Activated B cell treated with CpG ODN at 0.5 μM for 24 hours (primary cell): ENCODE results near the gene OTOP2. TPM values are rescaled to one million over a fixed set of nuclear protein-coding genes. Genes with fewer than 3 reads are reported as not detected.

ENCODE experiments used
- ATAC-seq: fragments of 200-7000 bp; cut with Tn5 transposase; one replicate; pipeline ENCODE4 v1.10.0; 2021; ENCODE audit warnings: low read depth, mild to moderate bottlenecking, moderate library complexity
- CTCF ChIA-PET: fragments of 350-600 bp; sonication (Branson Sonifier 250); formaldehyde crosslinking; loops from one replicate; lab custom pipeline; 2021; ENCODE audit warnings: antibody characterized with exemption; lab: Charles Lee
- POLR2A ChIA-PET: fragments of 350-600 bp; sonication (Branson Sonifier 250); formaldehyde crosslinking; loops from one replicate; lab custom pipeline; 2021; ENCODE audit warnings: antibody characterized with exemption; lab: Charles Lee
- DNase-seq: peaks from one replicate; pipeline ENCODE4 v3.0.0; 2022
- H3K27ac Mint-ChIP-seq: one replicate; pipeline ENCODE4 v1.8.0; 2020; ENCODE audit warnings: mixed read lengths
- H3K27me3 Mint-ChIP-seq: one replicate; pipeline ENCODE4 v1.8.0; 2021; ENCODE audit warnings: mixed read lengths
- H3K36me3 Mint-ChIP-seq: one replicate; pipeline ENCODE4 v1.8.0; 2021; ENCODE audit warnings: low read depth, mixed read lengths
- H3K4me1 Mint-ChIP-seq: one replicate; pipeline ENCODE4 v1.8.0; 2021; ENCODE audit warnings: mixed read lengths
- H3K4me3 Mint-ChIP-seq: one replicate; pipeline ENCODE4 v1.8.0; 2020; ENCODE audit warnings: mild to moderate bottlenecking, mixed read lengths
- H3K9me3 Mint-ChIP-seq: one replicate; pipeline ENCODE4 v1.8.0; 2020; ENCODE audit warnings: mixed read lengths
- CTCF ChIP-seq: fragments of 200-600 bp; IDR thresholded peaks from one replicate; pipeline ENCODE4 v1.8.0; 2022; ENCODE audit warnings: antibody characterized with exemption, mild to moderate bottlenecking
- intact Hi-C: fragments of 100-400 bp; cut with micrococcal nuclease; formaldehyde crosslinking; loops from one replicate; pipeline ENCODE4 v1.15.1; 2024
- total RNA-seq: library from RNA; stranded (reverse); gene quantifications from 2 replicates; pipeline ENCODE4 v1.2.3, GENCODE V29; 2022

The OTOP2 gene
- total RNA-seq, 1 donor from 2014 or later = not detected

GRCh38 chr17:74882517-74883240 is 41.4 kb upstream of the OTOP2 start:
- no peak overlapping the region for H3K27ac Mint-ChIP-seq
- ATAC-seq (no peak), DNase-seq (no peak)
- H3K9me3 Mint-ChIP-seq = no peaks in the 10 kb centered on the region
- H3K36me3 Mint-ChIP-seq = no peaks in the 10 kb centered on the region
- peaks cover 29% of the 10 kb centered on the region for H3K27me3 Mint-ChIP-seq
- no peak for TF ChIP-seq CTCF
- no peak overlapping the region for H3K4me3 Mint-ChIP-seq
- POLR2A ChIA-PET = no interaction called here
- CTCF ChIA-PET = no interaction called here
- intact Hi-C loops = no loop called here
- no peaks in the 10 kb centered on the region for H3K4me1 Mint-ChIP-seq

- DNase-seq (no peak), ATAC-seq (no peak)
- no peaks in the 10 kb centered on the region for H3K9me3 Mint-ChIP-seq
- no peaks in the 10 kb centered on the region for H3K36me3 Mint-ChIP-seq
- TF ChIP-seq CTCF = no peak
- H3K4me1 Mint-ChIP-seq = no peaks in the 10 kb centered on the region
- no peak overlapping the region for H3K27ac Mint-ChIP-seq
- POLR2A ChIA-PET = no interaction called here
- CTCF ChIA-PET = no interaction called here
- H3K27me3 Mint-ChIP-seq = peaks cover 29% of the 10 kb centered on the region
- intact Hi-C loops = no loop called here
- H3K4me3 Mint-ChIP-seq = no peak overlapping the region
Measured at GRCh38 chr17:74883241-74883745, 40.8 kb upstream of the OTOP2 start.

GRCh38 chr17:74888469-74888868 is 35.6 kb upstream of the OTOP2 start:
- no peaks in the 10 kb centered on the region for H3K4me1 Mint-ChIP-seq
- peaks cover 33% of the 10 kb centered on the region for H3K27me3 Mint-ChIP-seq
- no peak for ATAC-seq
- no peaks in the 10 kb centered on the region for H3K36me3 Mint-ChIP-seq
- no peak for DNase-seq
- POLR2A ChIA-PET = no interaction called here
- CTCF ChIA-PET = no interaction called here
- intact Hi-C loops = no loop called here
- H3K9me3 Mint-ChIP-seq = no peaks in the 10 kb centered on the region
- no peak for TF ChIP-seq CTCF
- no peak overlapping the region for H3K4me3 Mint-ChIP-seq
- no peak overlapping the region for H3K27ac Mint-ChIP-seq

- ChIA-PET CTCF (no interaction called here), POLR2A (no interaction called here)
- H3K36me3 Mint-ChIP-seq = no peaks in the 10 kb centered on the region
- peaks cover 29% of the 10 kb centered on the region for H3K27me3 Mint-ChIP-seq
- H3K27ac Mint-ChIP-seq = no peak overlapping the region
- intact Hi-C loops = no loop called here
- H3K4me1 Mint-ChIP-seq = peaks cover 4% of the 10 kb centered on the region
- DNase-seq = no peak
- no peak overlapping the region for H3K4me3 Mint-ChIP-seq
- no peaks in the 10 kb centered on the region for H3K9me3 Mint-ChIP-seq
- TF ChIP-seq CTCF = no peak
- no peak for ATAC-seq
Measured at GRCh38 chr17:74890554-74890953, 33.5 kb upstream of the OTOP2 start.

- no peak for DNase-seq
- ChIA-PET CTCF (no interaction called here), POLR2A (no interaction called here)
- H3K27ac Mint-ChIP-seq = no peak overlapping the region
- no peak for ATAC-seq
- H3K9me3 Mint-ChIP-seq = no peaks in the 10 kb centered on the region
- peaks cover 4% of the 10 kb centered on the region for H3K4me1 Mint-ChIP-seq
- intact Hi-C loops = no loop called here
- H3K4me3 Mint-ChIP-seq = no peak overlapping the region
- H3K27me3 Mint-ChIP-seq = peaks cover 25% of the 10 kb centered on the region
- H3K36me3 Mint-ChIP-seq = no peaks in the 10 kb centered on the region
- no peak for TF ChIP-seq CTCF
Measured at GRCh38 chr17:74892013-74892841, 31.8 kb upstream of the OTOP2 start.
